AG09309 (cell line): Measurements from ENCODE around the gene FARS2.

ENCODE experiments used
- DNase-seq: peaks from one replicate; pipeline ENCODE4 v3.0.0-alpha.2; 2010; ENCODE audit warnings: low read depth
- H3K4me3 ChIP-seq: 2 replicates; pipeline ENCODE4 v1.5.1; 2011; ENCODE audit warnings: mild to moderate bottlenecking, low read depth, low read length, moderate library complexity; ENCODE audit not compliant: control insufficient read depth
- CTCF ChIP-seq: IDR thresholded peaks from 2 replicates; pipeline ENCODE4 v1.5.1; 2011; ENCODE audit warnings: mild to moderate bottlenecking, low read depth, low read length, inconsistent platforms; ENCODE audit not compliant: insufficient read depth, control insufficient read depth; ENCODE audit errors: missing control alignments

Gene FARS2

GRCh38 chr6:5814901-5815300 is 553.6 kb downstream of the FARS2 start:
- no peak for TF ChIP-seq CTCF
- no peak overlapping the region for H3K4me3 ChIP-seq
- no peak for DNase-seq

- no peak for TF ChIP-seq CTCF
- DNase-seq: no peak
These were observed 556.6 kb downstream of the FARS2 start for GRCh38 chr6:5817869-5818268.

GRCh38 chr6:5818959-5819358 is 557.6 kb downstream of the FARS2 start:
- no peak for DNase-seq
- TF ChIP-seq CTCF: no peak
- no peak overlapping the region for H3K4me3 ChIP-seq

More at GRCh38 chr6:5817869-5818268, 556.6 kb downstream of the FARS2 start:
- no peak overlapping the region for H3K4me3 ChIP-seq
